KOPT-K1 (cell line): ENCODE data around the gene ALS2CL.
A peak's percentile ranks its signal among the peaks of the same experiment; 100 is the strongest.

Source experiments
- H3K27ac ChIP-seq: fragments of 200-600 bp; sonication (generic); 2 replicates; pipeline ENCODE4 v1.5.1; 2016; ENCODE audit warnings: antibody characterized with exemption, mild to moderate bottlenecking, low read depth, low read length; ENCODE audit not compliant: poor library complexity, severe bottlenecking
- H3K36me3 ChIP-seq: fragments of 200-600 bp; sonication (generic); 2 replicates; pipeline ENCODE4 v1.5.1; 2017; ENCODE audit warnings: antibody characterized with exemption, mild to moderate bottlenecking, low read length, moderate library complexity; ENCODE audit not compliant: insufficient read depth
- H3K9me3 ChIP-seq: fragments of 200-600 bp; sonication (generic); 2 replicates; pipeline ENCODE4 v1.5.1; 2017; ENCODE audit warnings: antibody characterized with exemption, low read length, mild to moderate bottlenecking; ENCODE audit not compliant: insufficient read depth, poor library complexity, severe bottlenecking

The ALS2CL gene

DNA sequence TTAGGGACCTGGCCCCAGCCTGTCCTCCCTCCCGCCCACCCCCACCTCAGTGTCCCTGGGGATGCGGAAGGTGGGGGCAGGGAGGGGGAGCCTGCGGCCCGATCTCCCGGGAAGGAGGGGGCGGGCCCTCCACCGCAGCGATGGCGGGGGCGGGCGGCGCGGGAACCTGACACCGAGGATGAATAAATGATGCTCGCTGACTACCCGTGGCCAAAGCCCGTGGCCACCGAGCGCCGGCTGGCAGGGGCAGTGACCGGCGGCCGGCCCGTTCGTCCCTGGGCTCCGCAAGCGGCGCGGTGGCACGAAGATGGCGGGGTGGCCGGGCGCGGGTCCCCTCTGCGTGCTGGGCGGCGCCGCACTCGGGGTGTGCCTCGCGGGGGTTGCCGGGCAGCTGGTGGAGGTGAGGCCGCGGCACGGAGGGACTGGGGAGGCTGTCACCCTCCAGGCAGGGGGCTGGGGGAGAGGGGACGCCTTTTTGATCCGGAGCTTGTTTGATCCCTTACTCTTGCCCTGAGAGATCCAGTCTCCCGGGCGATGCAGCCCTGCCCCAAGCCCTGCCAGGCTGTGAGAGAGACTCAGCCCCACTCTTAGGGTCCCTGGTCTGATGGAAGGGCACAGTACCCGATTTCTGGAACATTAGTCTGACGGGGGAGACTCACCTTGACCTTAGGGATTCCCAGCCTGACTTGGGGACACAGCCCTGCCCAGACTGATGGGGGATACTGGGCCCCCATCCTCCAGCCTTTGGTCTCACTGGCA lies 7.9 kb upstream of the ALS2CL start, which contains the start of gene TMIE:
TSS of gene TMIE (plus strand) at position 212 of the 759 bp plus-strand sequence. CDS start at position 308, 96 bp downstream.
- H3K36me3 ChIP-seq: no peaks in the 10 kb centered on the region

DNA sequence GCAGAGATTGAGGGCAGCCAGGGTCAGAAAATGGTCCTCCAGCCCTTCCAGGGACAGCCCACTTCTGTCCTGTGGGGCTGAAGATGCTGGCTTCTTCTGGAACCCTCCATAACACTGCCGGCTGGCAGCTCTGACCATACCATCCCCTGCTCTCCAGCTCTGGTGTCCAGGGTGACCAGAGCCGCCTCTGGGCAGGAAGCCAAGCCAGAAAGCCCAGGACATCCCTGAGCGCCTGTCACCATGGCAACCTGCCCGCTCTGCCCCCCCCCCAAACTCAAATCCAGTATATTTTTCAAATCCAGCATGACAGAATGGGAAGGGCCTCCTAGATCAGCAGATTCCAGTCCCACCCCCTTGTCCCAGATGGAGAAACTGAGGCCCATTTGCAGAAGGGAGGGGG lies 7.3 kb upstream of the ALS2CL start:
- no peak overlapping the region for H3K27ac ChIP-seq
- H3K9me3 ChIP-seq: no peaks in the 10 kb centered on the region
- no peaks in the 10 kb centered on the region for H3K36me3 ChIP-seq

More for the DNA sequence above, 7.9 kb upstream of the ALS2CL start, which contains the start of gene TMIE:
- Histone ChIP-seq H3K27ac (no peak within 1 kb of the TSS), H3K9me3 (no peaks in the 10 kb centered on the region)

DNA sequence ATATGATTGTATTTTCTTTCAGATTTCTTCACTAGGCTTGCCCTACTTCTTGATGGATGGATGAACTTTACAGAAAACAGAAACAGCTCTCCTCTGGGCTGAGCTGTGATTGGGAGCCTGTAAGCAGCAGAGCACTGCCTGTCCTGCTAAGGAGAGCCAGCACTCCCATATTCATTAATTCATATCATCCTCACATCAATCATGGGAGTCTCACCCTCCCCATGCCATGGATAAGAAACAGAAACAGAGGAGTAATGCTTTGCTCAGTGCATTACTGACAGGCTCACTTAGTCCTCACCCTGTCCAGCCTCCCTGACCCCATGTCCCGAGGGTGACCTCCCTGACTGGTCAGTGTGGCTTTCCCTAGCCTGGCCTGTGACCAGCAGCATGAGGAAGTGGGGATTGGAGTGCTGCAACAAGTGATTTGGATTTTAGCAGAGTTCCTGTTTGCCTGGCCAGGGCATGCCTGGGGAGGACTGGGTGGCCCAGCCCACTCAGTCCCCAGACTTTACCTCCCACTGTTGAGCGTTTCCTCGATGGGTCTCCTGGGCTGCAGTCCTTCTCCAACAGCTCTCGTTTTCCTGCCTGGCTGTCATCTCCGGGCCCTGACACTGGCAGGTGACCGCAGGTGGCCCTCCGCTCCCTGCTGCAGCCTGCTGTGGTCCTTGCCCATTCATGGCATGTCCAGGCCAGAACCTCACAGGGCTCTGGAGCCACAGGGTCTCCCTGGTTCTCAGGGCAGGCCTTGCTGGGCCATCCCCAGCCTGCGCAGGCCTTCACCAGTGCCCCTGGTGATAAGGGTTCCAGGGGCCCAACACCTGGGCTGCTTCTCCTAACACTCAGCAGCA lies 6.4 kb upstream of the ALS2CL start:
- Histone ChIP-seq H3K36me3 (no peaks in the 10 kb centered on the region), H3K9me3 (no peaks in the 10 kb centered on the region), H3K27ac (no peak overlapping the region)

DNA sequence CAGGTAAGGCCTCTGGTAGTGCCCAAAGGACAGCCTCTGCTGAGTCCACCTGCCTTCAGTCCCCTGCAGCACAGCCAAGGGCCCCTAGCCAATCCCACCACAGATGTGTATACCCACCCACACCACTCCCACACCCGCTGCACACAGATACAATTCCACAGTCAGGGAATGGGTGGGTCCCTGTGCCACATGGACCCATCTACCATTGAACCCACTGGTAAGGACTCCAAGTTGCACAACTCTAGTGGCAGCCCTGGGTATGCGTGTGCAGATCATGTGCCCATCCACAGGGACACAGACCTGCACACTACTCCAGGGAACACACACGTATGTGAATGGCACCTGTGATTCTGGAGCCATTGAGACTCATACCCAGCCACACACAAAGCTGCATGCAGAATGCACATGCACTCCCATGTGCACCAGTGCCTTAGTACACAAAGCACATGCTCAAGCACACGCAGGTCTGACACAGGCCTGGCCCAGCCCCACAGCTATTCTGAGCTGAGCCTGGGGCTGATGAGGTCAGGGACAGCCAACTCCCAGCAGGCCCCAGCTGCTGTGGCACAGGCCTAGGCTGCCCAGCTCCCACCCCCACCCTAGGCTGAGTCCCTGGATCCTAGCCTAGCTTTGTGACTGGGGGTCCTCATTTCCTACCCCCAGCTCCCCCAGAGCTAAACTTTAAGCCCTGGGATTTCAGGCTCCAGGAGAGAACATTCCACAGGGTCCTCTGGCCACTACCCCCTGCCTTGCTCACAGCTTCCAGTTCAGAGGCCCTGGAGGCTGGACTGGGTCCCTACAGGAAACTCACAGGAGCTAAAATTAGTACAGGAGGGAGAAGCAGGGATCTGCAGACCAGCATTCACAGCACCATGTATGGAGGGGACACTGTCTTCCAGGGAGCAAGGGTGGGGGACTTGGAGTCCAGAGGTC lies 2.7 kb upstream of the ALS2CL start:
- H3K9me3 ChIP-seq: no peaks in the 10 kb centered on the region
- H3K27ac ChIP-seq: peak overlapping the region; percentile 60

DNA sequence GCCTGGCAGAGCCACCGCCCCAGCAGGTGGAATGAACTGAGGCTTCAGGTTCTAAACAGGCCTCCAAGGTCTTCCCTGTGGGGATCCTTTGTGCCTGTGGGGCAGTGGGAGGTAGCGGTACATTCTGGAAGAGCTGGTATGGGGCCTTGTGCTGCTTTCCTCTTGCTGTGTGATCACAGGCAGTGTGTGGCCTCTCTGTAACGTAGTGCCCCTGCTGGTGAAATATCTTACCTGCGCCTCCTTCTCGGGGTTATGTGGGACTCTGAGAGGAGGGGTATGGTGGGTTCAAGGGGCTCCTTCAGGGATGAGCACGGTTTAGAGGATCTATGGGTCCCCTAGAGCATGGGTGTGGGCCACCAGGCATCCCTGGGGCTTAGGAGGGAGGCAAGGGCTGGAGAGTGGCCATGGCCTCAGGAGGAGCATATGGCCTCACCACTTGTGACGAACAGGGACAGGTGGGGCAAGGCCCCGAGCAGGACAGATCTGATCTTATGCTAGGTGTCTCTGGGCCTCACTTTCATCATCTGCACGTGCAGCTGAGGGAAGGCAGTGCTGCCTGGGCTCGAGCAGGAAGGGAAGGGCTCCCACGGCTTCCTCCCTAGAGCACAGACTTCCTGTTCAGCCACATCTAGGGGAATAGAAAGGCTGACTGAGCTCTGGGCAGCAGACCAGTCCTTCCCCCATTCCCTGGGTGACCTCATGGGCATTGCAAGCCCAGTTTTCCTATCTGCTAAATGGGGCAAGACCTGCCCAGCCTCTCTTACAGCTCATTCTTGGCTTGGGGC lies 1.9 kb upstream of the ALS2CL start:
- Histone ChIP-seq H3K27ac (peak overlapping the region; percentile 60), H3K9me3 (no peaks in the 10 kb centered on the region), H3K36me3 (no peaks in the 10 kb centered on the region)

More for the DNA sequence above, 2.7 kb upstream of the ALS2CL start:
- H3K36me3 ChIP-seq: no peaks in the 10 kb centered on the region

DNA sequence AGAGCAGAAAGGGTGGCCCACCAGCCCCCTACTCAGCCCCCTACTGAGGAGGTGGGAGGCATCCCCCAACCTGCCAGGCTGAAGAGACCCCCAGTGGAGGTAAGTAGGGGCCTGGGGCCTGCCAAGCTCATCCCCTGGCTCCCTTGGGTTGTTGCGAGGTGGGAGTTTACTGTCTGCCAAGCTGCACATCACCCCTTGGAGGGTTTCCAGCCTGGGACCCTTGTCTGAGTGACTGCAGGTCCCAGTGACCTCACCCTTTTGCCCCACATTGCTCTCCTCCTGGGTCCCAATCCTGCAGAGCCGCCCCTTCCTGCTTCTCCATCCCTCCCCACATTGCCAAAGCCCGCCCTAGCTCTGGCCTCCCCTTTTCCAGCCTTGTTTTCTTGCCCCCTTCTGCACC lies 1.0 kb upstream of the ALS2CL start:
- no peaks in the 10 kb centered on the region for H3K36me3 ChIP-seq
- H3K9me3 ChIP-seq: no peaks in the 10 kb centered on the region
- H3K27ac ChIP-seq: peak overlapping the region; percentile 60

DNA sequence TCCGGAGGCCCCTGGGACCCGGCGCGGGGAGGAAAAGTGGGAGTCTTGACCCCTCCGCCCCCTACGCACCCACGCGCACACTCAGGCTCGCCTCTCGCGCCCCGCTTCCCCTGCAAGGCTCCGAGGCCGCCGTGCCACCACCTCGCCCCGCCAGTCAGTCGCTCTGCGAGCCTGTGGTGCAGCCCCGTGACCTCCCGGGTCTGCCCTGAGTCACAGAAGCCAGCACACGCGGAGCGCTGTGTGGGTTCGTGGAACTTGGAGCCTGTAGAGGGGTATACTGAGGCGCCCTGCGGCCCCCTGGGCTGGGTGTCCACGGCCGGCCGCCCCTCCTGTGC lies 380 bp upstream of the ALS2CL start:
- H3K9me3 ChIP-seq: no peaks in the 10 kb centered on the region
- peak overlapping the region; percentile 60 for H3K27ac ChIP-seq

DNA sequence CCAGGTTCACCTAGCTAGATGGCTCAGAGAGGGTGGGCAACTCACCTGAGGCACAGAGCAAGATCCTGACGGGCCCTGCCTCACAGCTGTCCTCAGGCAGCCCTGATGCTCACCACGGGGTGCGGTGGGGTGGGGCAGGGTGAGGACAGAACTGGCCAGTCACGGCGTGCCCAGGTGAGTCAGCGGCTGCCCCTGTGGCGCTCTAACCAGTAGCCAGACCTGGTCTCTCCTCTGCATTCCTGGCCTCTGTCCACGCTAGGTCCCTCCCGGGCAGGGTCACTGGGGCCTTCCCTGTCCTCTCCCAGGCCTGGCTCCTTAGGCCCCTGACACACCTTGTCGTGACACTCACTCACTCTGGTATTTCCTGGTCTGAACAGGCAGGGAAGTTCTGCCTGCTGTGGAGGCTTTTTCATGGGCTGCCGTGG lies 901 bp downstream of the ALS2CL start:
- H3K36me3 ChIP-seq: no peaks in the 10 kb centered on the region
- no peak overlapping the region for H3K27ac ChIP-seq
- H3K9me3 ChIP-seq: no peaks in the 10 kb centered on the region

More for the DNA sequence above, 380 bp upstream of the ALS2CL start:
- H3K36me3 ChIP-seq: no peaks in the 10 kb centered on the region

DNA sequence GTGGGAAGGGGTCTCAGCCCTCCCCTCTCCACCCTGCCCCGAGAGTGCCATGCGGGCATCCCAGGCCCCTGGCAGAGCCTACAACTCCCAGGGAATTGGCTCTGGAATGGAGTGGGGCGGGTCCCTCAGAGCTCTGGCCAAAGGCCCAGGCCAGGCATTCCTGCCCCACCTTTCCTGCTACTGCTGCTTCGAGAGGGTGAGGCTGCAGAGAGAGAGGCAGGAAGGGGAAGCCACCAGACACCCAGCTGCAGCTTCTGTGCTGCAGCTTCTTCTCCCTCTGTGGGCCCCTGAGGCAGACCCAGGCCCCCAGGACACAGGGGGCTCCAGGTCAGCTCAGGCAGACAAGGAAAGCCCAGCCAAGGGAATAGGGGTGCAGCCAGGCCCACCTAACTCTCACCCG lies 2.7 kb downstream of the ALS2CL start:
- H3K9me3 ChIP-seq: no peaks in the 10 kb centered on the region
- no peaks in the 10 kb centered on the region for H3K36me3 ChIP-seq
- no peak overlapping the region for H3K27ac ChIP-seq

DNA sequence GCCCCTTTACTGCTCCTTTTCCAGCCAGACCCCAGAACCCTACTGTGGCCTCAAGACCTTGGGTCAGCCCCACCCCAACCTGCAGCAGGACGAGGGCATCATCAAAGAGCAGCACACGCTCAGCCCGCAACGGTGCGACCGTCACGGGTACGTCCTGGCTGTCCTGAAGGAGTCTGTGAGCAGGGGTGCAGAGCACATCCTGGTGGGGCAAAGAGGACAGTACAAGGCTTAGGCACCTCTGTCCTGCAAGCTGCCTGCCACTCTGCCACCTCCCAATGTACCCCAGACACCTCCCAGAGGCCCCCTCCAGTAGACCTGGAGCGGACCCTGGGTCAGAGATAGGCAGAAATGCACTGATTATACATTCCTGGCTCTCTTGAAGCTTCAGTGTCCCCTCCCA lies 8.0 kb downstream of the ALS2CL start:
- H3K27ac ChIP-seq: no peak overlapping the region

DNA sequence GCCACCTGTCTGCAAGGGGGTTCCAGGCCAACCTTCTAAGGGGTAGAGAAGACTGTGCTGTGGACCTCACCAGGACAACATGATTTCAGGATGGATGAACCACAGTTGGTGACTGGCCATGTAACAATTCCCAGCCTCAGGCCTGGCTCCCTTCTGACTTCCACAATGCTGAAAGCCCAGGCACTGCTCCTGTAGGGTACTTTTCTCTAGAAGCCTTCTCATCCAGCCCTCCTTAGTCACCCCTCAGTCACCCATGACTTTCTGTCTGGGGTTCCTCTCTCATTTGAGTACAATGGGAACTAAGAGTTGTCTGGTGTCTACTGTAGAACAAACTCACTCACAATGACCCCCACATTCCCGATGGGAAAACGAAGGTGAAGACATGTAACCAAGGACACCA lies 8.6 kb downstream of the ALS2CL start:
- Histone ChIP-seq H3K9me3 (no peaks in the 10 kb centered on the region), H3K36me3 (no peaks in the 10 kb centered on the region), H3K27ac (no peak overlapping the region)

More for the DNA sequence above, 8.0 kb downstream of the ALS2CL start:
- Histone ChIP-seq H3K9me3 (no peaks in the 10 kb centered on the region), H3K36me3 (no peaks in the 10 kb centered on the region)

DNA sequence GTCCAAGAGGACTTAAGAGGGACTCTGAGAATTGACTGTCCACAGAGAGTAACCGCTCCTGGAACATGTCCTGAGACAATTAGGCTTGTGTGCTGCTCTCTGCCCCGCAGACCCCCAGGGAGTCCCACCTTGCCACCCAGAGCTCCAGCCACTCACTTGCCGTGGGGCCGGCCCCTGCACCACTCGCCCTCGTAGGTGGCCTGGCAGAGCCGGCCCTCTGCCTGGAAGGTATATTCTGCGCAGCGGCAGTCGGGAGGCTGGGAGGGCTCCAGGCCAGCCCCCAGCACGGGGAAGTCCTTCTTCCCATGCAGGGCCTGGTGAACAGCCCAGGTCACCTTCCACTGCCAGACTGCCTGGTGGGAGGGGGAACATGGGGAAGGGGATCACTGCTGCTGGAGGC lies 10.5 kb downstream of the ALS2CL start:
- Histone ChIP-seq H3K36me3 (no peaks in the 10 kb centered on the region), H3K27ac (no peak overlapping the region), H3K9me3 (no peaks in the 10 kb centered on the region)

DNA sequence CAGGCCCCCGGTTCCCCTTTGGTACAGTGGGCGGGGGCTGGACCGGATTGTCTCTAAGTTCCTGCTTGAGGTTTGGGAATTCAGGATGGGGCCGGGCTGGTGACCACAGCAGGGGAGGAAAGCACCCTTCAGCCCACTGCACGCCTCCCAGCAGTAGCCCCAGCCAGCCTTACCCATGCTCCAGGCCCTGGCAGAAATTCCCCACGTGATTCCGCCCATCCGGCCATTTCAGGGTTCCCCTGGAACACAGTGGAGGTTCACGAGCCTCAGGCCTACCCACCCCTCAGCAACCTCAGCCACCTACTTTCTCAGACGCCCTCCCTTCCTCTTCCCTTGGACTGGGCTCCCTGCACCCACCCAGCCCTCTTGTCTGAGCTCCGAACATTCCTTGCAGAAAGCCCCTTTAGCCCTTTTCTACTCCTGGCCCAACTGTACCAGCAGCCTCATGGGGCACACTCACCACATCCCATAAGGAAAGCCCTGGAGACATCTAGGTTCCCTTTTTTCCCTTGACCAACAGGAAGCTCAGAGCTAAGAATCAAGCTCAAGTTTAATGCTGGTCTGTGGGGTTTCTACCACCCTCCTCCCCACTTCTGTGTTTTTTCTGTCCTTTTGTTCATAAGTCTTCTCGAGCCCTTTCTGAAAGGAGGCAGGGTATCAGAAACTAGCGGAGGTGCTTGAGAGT lies 11.5 kb downstream of the ALS2CL start:
- Histone ChIP-seq H3K27ac (no peak overlapping the region), H3K36me3 (no peaks in the 10 kb centered on the region), H3K9me3 (no peaks in the 10 kb centered on the region)

DNA sequence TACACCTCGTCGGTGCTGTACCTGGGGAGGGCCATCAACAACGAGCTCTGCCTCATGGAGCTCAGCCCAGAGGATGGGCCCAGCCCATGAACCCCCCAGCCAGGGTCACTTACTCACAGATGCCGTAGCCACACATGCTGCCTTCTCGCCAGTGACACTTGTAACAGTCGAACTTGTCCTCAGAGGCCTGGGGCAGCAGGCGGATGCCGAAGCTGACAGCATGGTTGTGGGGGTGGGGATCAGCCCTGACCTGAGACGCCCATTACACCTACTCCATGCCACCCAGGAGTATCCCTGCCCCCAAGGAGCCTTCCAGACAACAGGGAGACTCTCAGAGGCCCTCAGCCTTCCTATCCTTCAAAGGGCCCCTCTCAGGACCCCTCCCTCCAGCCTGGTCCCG lies 12.1 kb downstream of the ALS2CL start:
- no peaks in the 10 kb centered on the region for H3K9me3 ChIP-seq
- H3K27ac ChIP-seq: no peak overlapping the region
- H3K36me3 ChIP-seq: no peaks in the 10 kb centered on the region
